H9 (cell line): ENCODE results near the gene SNCB. TPM values are rescaled to one million over a fixed set of nuclear protein-coding genes. Genes with fewer than 3 reads are reported as not detected.

Experiments
- DNase-seq: peaks from one replicate; pipeline ENCODE4 v3.0.0-alpha.2; 2017
- H2AFZ ChIP-seq: one replicate; pipeline ENCODE4 v1.6.1; 2013; ENCODE audit warnings: mild to moderate bottlenecking, low read length, control low read depth, moderate library complexity
- H2AK5ac ChIP-seq: 2 replicates; pipeline ENCODE4 v1.6.1; 2013; ENCODE audit warnings: low read length, control low read depth, mixed read lengths; ENCODE audit not compliant: insufficient read length
- H2BK120ac ChIP-seq: one replicate; pipeline ENCODE4 v1.6.1; 2013; ENCODE audit warnings: low read depth, mild to moderate bottlenecking, low read length, control low read depth, inconsistent platforms; ENCODE audit not compliant: poor library complexity, severe bottlenecking
- H2BK12ac ChIP-seq: 2 replicates; pipeline ENCODE4 v1.6.1; 2013; ENCODE audit warnings: low read length, control low read depth, mixed read lengths, low read depth; ENCODE audit not compliant: insufficient read length
- H2BK15ac ChIP-seq: 2 replicates; pipeline ENCODE4 v1.6.1; 2013; ENCODE audit warnings: low read depth, low read length, control low read depth
- H2BK20ac ChIP-seq: one replicate; pipeline ENCODE4 v1.6.1; 2013; ENCODE audit warnings: low read depth, mild to moderate bottlenecking, low read length, control low read depth, inconsistent platforms; ENCODE audit not compliant: poor library complexity, severe bottlenecking
- H2BK5ac ChIP-seq: 2 replicates; pipeline ENCODE4 v1.6.1; 2013; ENCODE audit warnings: low read length, control low read depth, mixed read lengths; ENCODE audit not compliant: insufficient read length
- H3K14ac ChIP-seq: 2 replicates; pipeline ENCODE4 v1.6.1; 2013; ENCODE audit warnings: low read length, control low read depth; ENCODE audit not compliant: insufficient read depth
- H3K18ac ChIP-seq: 2 replicates; pipeline ENCODE4 v1.6.1; 2013; ENCODE audit warnings: low read depth, mild to moderate bottlenecking, mixed read lengths, low read length, control low read depth; ENCODE audit not compliant: insufficient read length
- H3K23ac ChIP-seq: 2 replicates; pipeline ENCODE4 v1.6.1; 2013; ENCODE audit warnings: low read length, control low read depth, mixed read lengths, low read depth; ENCODE audit not compliant: insufficient read length
- H3K23me2 ChIP-seq: 2 replicates; pipeline ENCODE4 v1.6.1; 2013; ENCODE audit warnings: low read depth, mild to moderate bottlenecking, mixed read lengths, low read length, control low read depth; ENCODE audit not compliant: insufficient read length, poor library complexity, severe bottlenecking
- H3K27ac ChIP-seq: 2 replicates; pipeline ENCODE4 v1.5.1; 2013; ENCODE audit warnings: low read length, control low read depth, mixed read lengths, low read depth; ENCODE audit not compliant: insufficient read length
- H3K27me3 ChIP-seq: 2 replicates; pipeline ENCODE4 v1.6.1; 2013; ENCODE audit warnings: low read length, control low read depth, inconsistent platforms; ENCODE audit not compliant: insufficient read depth
- H3K4ac ChIP-seq: 2 replicates; pipeline ENCODE4 v1.6.1; 2013; ENCODE audit warnings: low read depth, mild to moderate bottlenecking, control low read depth, inconsistent platforms, low read length, moderate library complexity
- H3K4me1 ChIP-seq: 2 replicates; pipeline ENCODE4 v1.6.1; 2013; ENCODE audit warnings: low read length, control low read depth, inconsistent platforms; ENCODE audit not compliant: insufficient read depth
- H3K4me2 ChIP-seq: 2 replicates; pipeline ENCODE4 v1.6.1; 2013; ENCODE audit warnings: low read length, control low read depth, mixed read lengths; ENCODE audit not compliant: insufficient read length, insufficient read depth
- H3K56ac ChIP-seq: 2 replicates; pipeline ENCODE4 v1.6.1; 2013; ENCODE audit warnings: low read depth, mild to moderate bottlenecking, mixed read lengths, low read length, control low read depth; ENCODE audit not compliant: insufficient read length
- H3K79me1 ChIP-seq: 2 replicates; pipeline ENCODE4 v1.6.1; 2013; ENCODE audit warnings: low read depth, mild to moderate bottlenecking, moderate library complexity, low read length, control low read depth, inconsistent platforms; ENCODE audit not compliant: insufficient read depth, poor library complexity, severe bottlenecking
- H3K79me2 ChIP-seq: 2 replicates; pipeline ENCODE4 v1.6.1; 2013; ENCODE audit warnings: low read length, control low read depth, inconsistent platforms; ENCODE audit not compliant: insufficient read depth
- H3K9ac ChIP-seq: 2 replicates; pipeline ENCODE4 v1.6.1; 2013; ENCODE audit warnings: low read length, control low read depth, mixed read lengths; ENCODE audit not compliant: insufficient read length; ENCODE audit errors: extremely low read depth
- H3K9me3 ChIP-seq: one replicate; pipeline ENCODE4 v1.6.1; 2013; ENCODE audit warnings: low read depth, low read length, inconsistent platforms; ENCODE audit not compliant: control insufficient read depth
- H3T11ph ChIP-seq: one replicate; pipeline ENCODE4 v1.6.1; 2013; ENCODE audit warnings: mild to moderate bottlenecking, low read length, control low read depth, inconsistent platforms
- H4K20me1 ChIP-seq: one replicate; pipeline ENCODE4 v1.6.1; 2013; ENCODE audit not compliant: control insufficient read depth, insufficient read length, insufficient read depth
- H4K5ac ChIP-seq: 2 replicates; pipeline ENCODE4 v1.6.1; 2013; ENCODE audit warnings: low read depth, mild to moderate bottlenecking, mixed read lengths, low read length, control low read depth; ENCODE audit not compliant: insufficient read length
- H4K8ac ChIP-seq: replicated peaks from 2 replicates; pipeline ENCODE4 v1.6.1; 2013; ENCODE audit warnings: low read length, control low read depth, mixed read lengths, low read depth; ENCODE audit not compliant: insufficient read length
- H4K91ac ChIP-seq: 2 replicates; pipeline ENCODE4 v1.6.1; 2013; ENCODE audit warnings: low read depth, mild to moderate bottlenecking, moderate library complexity, mixed read lengths, low read length, control low read depth; ENCODE audit not compliant: insufficient read length
- H3K27ac Mint-ChIP-seq, 3 experiments: 2 replicates in 2 of 3; 3 replicates in 1 of 3; pipeline ENCODE4 v1.8.0; 2020 to 2021; ENCODE audit warnings: mixed read lengths in 3 of 3, mild to moderate bottlenecking in 1 of 3, moderate library complexity in 1 of 3
- H3K27me3 Mint-ChIP-seq: 2 replicates; pipeline ENCODE4 v1.8.0; 2021; ENCODE audit warnings: low read depth, mild to moderate bottlenecking, moderate library complexity, mixed read lengths
- H3K36me3 Mint-ChIP-seq, 3 experiments: 2 replicates in 2 of 3; 3 replicates in 1 of 3; pipeline ENCODE4 v1.8.0; 2020 to 2021; ENCODE audit warnings: low read depth in 3 of 3, mixed read lengths in 3 of 3; ENCODE audit not compliant: insufficient read depth in 1 of 3
- H3K4me1 Mint-ChIP-seq, 2 experiments: 2 replicates each; pipeline ENCODE4 v1.8.0; 2020; ENCODE audit warnings: mixed read lengths in 2 of 2
- H3K4me3 Mint-ChIP-seq, 2 experiments: 2 replicates in 1 of 2; 3 replicates in 1 of 2; pipeline ENCODE4 v1.8.0; 2020 to 2021; ENCODE audit warnings: mild to moderate bottlenecking in 2 of 2, mixed read lengths in 2 of 2, moderate library complexity in 1 of 2
- H3K9me3 Mint-ChIP-seq, 2 experiments: 2 replicates in 1 of 2; 3 replicates in 1 of 2; pipeline ENCODE4 v1.8.0; 2020; ENCODE audit warnings: mild to moderate bottlenecking in 2 of 2, mixed read lengths in 2 of 2, moderate library complexity in 1 of 2
- CTCF ChIP-seq: fragments of 200-600 bp; sonication (generic); conservative IDR thresholded peaks from 3 replicates; pipeline ENCODE4 v1.8.0; 2021; ENCODE audit warnings: antibody characterized with exemption, mild to moderate bottlenecking
- WGBS: extraction: QIAGEN DNeasy Blood & Tissue Kit; methylation state at CpG from one replicate; pipeline ENCODE4 v1.1.7; 2013; ENCODE audit warnings: missing lambda C conversion rate, low lambda C conversion rate, mixed read lengths; ENCODE audit not compliant: insufficient read length; ENCODE audit errors: extremely low coverage; 5-methylcytosine and 5-hydroxymethylcytosine counted together
- long read RNA-seq: library from polyadenylated mRNA; unstranded; transcript quantifications from one replicate; pipeline ENCODE4 v2.0.0, GENCODE V29; 2020
- total RNA-seq: library from RNA; stranded (reverse); gene quantifications from 2 replicates; pipeline ENCODE4 v1.2.1, GENCODE V29; 2021

The SNCB gene
- total RNA-seq = 3.5 and 4.2 TPM in 2 replicates
- long read RNA-seq, transcript SNCB-202 (6 exons, 1,234 nt) = major isoform, 9 of 12 reads
- long read RNA-seq, partial matches to known transcripts = 0 of 12 reads
- long read RNA-seq, other reads (novel, unspliced or antisense) = 2 of 12 reads

- H3K27ac ChIP-seq = no peak within 1 kb of the TSS
- H3K79me1 ChIP-seq = no peaks in the 10 kb centered on the region
- H3K9ac ChIP-seq = no peak within 1 kb of the TSS
- no peak for TF ChIP-seq CTCF
- DNase-seq = peak; percentile 71
- no peak within 1 kb of the TSS for H3K14ac ChIP-seq
- H3K27me3 ChIP-seq = peaks cover 6% of the 10 kb centered on the region; the same call in 1 of the 2 replicates
- no peak within 1 kb of the TSS for H2BK15ac ChIP-seq
- no peak within 1 kb of the TSS for H2AFZ ChIP-seq
- no peaks in the 10 kb centered on the region for H3K4me1 ChIP-seq
- Mint-ChIP-seq H3K4me1 (peaks cover 24 to 44% of the 10 kb centered on the region in 2 experiments), H3K27ac (0 out of 7 replicates have a peak within 1 kb of the TSS, but pooled peaks of 1 of the 3 experiments have one; percentile 2), H3K9me3 (peaks cover 0 to 3% of the 10 kb centered on the region in 2 experiments; a peak in 2 of 5 replicates), H3K4me3 (peak within 1 kb of the TSS; percentile 59 to 86), H3K36me3 (peaks cover 0 to 3% (median 0%) of the 10 kb centered on the region in 3 experiments; a peak in 3 of 7 replicates), H3K27me3 (peaks cover 84% of the 10 kb centered on the region)
- no peak within 1 kb of the TSS for H4K8ac ChIP-seq
- H3K4me2 ChIP-seq = peak within 1 kb of the TSS; percentile 93
- no peak within 1 kb of the TSS for H3K23ac ChIP-seq
- peaks cover 8% of the 10 kb centered on the region for H3K23me2 ChIP-seq
- no peak within 1 kb of the TSS for H2BK5ac ChIP-seq
- no peak within 1 kb of the TSS for H3K56ac ChIP-seq
- H2BK120ac ChIP-seq = no peak within 1 kb of the TSS
- no peaks in the 10 kb centered on the region for H4K20me1 ChIP-seq
- H2BK12ac ChIP-seq = no peak within 1 kb of the TSS
- no peak within 1 kb of the TSS for H3K4ac ChIP-seq
- no peak within 1 kb of the TSS for H2AK5ac ChIP-seq
- no peak within 1 kb of the TSS for H4K91ac ChIP-seq
- no peak within 1 kb of the TSS for H4K5ac ChIP-seq
- H3K18ac ChIP-seq = no peak within 1 kb of the TSS
- no peaks in the 10 kb centered on the region for H3K9me3 ChIP-seq
- H3K79me2 ChIP-seq = no peaks in the 10 kb centered on the region
- WGBS = no CpG with 5 or more reads among the region's 94 CpGs
- no peak within 1 kb of the TSS for H2BK20ac ChIP-seq
- no peak within 1 kb of the TSS for H3T11ph ChIP-seq
These were observed at the start of gene SNCB, which contains the start of gene EIF4E1B for GRCh38 chr5:176629853-176630680. Gene SNCB (minus strand): TSS chr5:176630534. CDS start chr5:176629654, 880 bp downstream. Gene EIF4E1B (plus strand): TSS chr5:176630675. CDS start chr5:176642788, 12,113 bp downstream.
